Activated T-helper 2 cell treated with anti-CD3 and anti-CD28 coated beads, Interferon-gamma antibody, Interleukin-2, Interleukin-4, amounts not matched to agents 10 μg/mL and 5 μg/mL and 100 μg/mL, durations not matched to agents 14 hours and 24 hours and 36 hours (primary cell): ENCODE results near the gene TBC1D5. TPM values are rescaled to one million over a fixed set of nuclear protein-coding genes. Genes with fewer than 3 reads are reported as not detected.
"Not testable (repeated sequence)": the region's sequence is repeated elsewhere in the genome, so short reads cannot be mapped to it uniquely, and the experiment has no call there.

Experiments used
- DNase-seq: peaks from one replicate; pipeline ENCODE4 v3.0.0; 2021; ENCODE audit warnings: low spot score
- H3K27ac Mint-ChIP-seq: one replicate; pipeline ENCODE4 v1.8.0; 2021; ENCODE audit warnings: mixed read lengths
- H3K27me3 Mint-ChIP-seq: one replicate; pipeline ENCODE4 v1.8.0; 2021; ENCODE audit warnings: low read depth, mixed read lengths
- H3K36me3 Mint-ChIP-seq: one replicate; pipeline ENCODE4 v1.8.0; 2021; ENCODE audit warnings: low read depth, mixed read lengths
- H3K4me1 Mint-ChIP-seq: one replicate; pipeline ENCODE4 v1.8.0; 2021; ENCODE audit warnings: low read depth, mixed read lengths
- H3K4me3 Mint-ChIP-seq: one replicate; pipeline ENCODE4 v1.8.0; 2021; ENCODE audit warnings: low read depth, mild to moderate bottlenecking, moderate library complexity, mixed read lengths
- H3K9me3 Mint-ChIP-seq: one replicate; pipeline ENCODE4 v1.8.0; 2021; ENCODE audit warnings: mixed read lengths
- intact Hi-C: fragments of 100-400 bp; cut with micrococcal nuclease; formaldehyde crosslinking; loops from one replicate; pipeline ENCODE4 v1.15.1; 2023
- total RNA-seq: library from RNA; stranded (reverse); gene quantifications from 2 replicates; pipeline ENCODE4 v1.2.3, GENCODE V29; 2022

The TBC1D5 gene
- total RNA-seq, 1 donor from 2014 or later = 43.9 TPM

DNA sequence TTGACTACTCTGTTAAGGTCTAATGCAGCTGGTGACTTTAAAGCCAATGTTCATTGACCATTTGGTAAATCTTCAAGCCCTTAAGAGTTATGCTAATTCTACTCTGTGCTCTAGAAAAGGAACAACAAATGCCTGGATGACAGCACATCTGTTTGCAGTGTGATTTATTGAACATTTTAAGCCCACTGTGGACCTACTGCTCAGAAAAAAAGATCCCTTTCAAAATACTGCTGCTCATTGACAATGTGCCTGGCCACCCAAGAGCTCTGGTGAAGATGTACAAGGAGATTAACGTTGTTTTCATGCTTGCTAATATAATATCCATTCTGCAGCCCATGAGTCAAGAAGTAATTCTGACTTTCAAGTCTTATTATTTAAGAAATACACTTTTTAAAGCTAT, 110.8 kb downstream of the TBC1D5 start:
- intact Hi-C loops = no loop called here
- H3K27ac Mint-ChIP-seq = no peak overlapping the region
- no peaks in the 10 kb centered on the region for H3K9me3 Mint-ChIP-seq
- H3K4me3 Mint-ChIP-seq = no peak overlapping the region
- no peaks in the 10 kb centered on the region for H3K27me3 Mint-ChIP-seq
- H3K36me3 Mint-ChIP-seq = peaks cover 3% of the 10 kb centered on the region
- no peak for DNase-seq
- peaks cover 16% of the 10 kb centered on the region for H3K4me1 Mint-ChIP-seq

DNA sequence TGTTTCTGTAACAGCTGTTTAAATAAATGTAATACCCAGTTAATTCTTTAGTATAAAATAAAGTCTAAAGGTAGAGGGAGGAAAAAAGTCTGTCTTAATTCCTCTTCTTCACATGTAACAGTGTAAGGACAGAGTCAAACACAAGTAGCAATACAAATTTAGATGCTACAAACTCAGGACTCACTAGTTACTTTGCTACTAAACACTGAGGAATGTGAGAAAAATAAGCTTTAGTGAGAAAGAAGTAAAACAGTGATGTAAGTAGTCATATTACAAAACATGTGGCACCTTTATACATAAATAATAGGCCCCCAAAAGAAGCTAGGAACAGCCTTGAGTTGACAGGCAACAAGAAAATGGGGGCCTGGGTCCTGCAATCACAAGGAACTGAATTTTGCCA, 113.0 kb downstream of the TBC1D5 start:
- intact Hi-C loops = no loop called here
- peaks cover 20% of the 10 kb centered on the region for H3K4me1 Mint-ChIP-seq
- no peak overlapping the region for H3K27ac Mint-ChIP-seq
- peaks cover 3% of the 10 kb centered on the region for H3K36me3 Mint-ChIP-seq
- no peaks in the 10 kb centered on the region for H3K9me3 Mint-ChIP-seq
- H3K4me3 Mint-ChIP-seq = no peak overlapping the region
- no peaks in the 10 kb centered on the region for H3K27me3 Mint-ChIP-seq
- DNase-seq = no peak

GRCh38 chr3:17626395-17626794, 116.0 kb downstream of the TBC1D5 start:
- H3K36me3 Mint-ChIP-seq = no peaks in the 10 kb centered on the region
- no peaks in the 10 kb centered on the region for H3K9me3 Mint-ChIP-seq
- no peaks in the 10 kb centered on the region for H3K27me3 Mint-ChIP-seq
- intact Hi-C loops = no loop called here
- no peak overlapping the region for H3K4me3 Mint-ChIP-seq
- DNase-seq = no peak
- H3K4me1 Mint-ChIP-seq = peaks cover 12% of the 10 kb centered on the region
- no peak overlapping the region for H3K27ac Mint-ChIP-seq

DNA sequence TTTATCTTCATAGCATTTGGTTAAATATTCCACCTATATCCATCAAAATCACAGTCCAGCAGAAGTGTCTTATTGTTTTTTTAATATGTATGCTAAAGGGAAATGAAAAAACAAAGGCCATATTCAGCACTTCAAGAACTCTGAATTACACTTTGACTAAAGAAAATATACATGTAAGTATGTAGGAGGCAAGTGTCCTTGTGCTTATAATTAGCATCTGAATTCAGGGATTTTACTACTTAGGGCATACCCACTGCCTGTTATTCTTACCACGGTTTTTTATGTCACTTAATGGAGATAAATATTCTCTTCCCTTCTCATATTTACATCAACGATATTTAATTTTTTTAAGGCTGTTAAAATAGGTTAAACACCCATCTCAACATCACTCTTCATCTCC, 117.3 kb downstream of the TBC1D5 start:
- H3K9me3 Mint-ChIP-seq = no peaks in the 10 kb centered on the region
- intact Hi-C loops = no loop called here
- peaks cover 11% of the 10 kb centered on the region for H3K36me3 Mint-ChIP-seq
- DNase-seq = no peak
- H3K4me1 Mint-ChIP-seq = peaks cover 12% of the 10 kb centered on the region
- H3K27me3 Mint-ChIP-seq = no peaks in the 10 kb centered on the region
- no peak overlapping the region for H3K4me3 Mint-ChIP-seq
- no peak overlapping the region for H3K27ac Mint-ChIP-seq

DNA sequence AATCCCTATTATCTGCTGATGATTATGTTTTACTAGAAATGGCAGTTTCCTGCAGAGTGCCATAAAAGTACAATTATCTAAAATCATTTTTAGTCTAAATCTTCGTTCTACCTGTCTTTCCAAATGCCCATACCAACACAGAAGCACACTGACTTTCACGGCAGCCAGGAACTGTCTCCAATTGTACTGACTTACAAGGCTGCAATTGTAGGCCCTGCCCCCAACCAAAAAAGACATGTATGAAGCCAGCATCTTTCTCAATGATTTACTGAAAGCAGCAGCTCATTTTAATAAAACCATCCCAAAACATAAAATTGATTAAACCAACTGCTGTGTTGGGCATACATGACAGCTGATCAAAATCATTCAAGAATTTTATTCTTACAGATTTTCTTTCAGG, 119.0 kb downstream of the TBC1D5 start:
- intact Hi-C loops = no loop called here
- H3K36me3 Mint-ChIP-seq = peaks cover 14% of the 10 kb centered on the region

DNA sequence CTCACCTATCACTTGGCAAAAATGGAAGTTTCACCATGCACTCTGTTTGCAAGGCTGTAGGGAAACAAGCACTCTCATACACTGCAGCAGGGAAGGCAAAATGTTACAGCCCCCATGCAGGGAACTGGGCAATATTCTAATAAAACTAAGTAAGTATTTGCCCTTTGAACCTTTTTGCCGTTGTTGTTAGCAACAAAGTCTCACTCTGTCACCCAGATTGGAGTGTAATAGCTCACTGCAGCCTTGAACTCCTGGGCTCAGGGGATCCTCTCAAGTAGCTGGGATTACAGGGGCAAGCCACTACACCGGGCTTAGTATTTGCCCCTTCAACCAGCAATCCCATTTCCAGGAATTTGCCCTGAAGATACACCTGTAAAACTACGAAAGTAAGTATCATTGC, 122.5 kb downstream of the TBC1D5 start:
- Mint-ChIP-seq H3K27ac (no peak overlapping the region), H3K36me3 (peaks cover 30% of the 10 kb centered on the region), H3K9me3 (peaks cover 15% of the 10 kb centered on the region), H3K27me3 (no peaks in the 10 kb centered on the region), H3K4me1 (no peaks in the 10 kb centered on the region), H3K4me3 (no peak overlapping the region)
- intact Hi-C loops = no loop called here
- DNase-seq = no peak

More for the DNA sequence above, 119.0 kb downstream of the TBC1D5 start:
- Mint-ChIP-seq H3K27me3 (no peaks in the 10 kb centered on the region), H3K4me3 (no peak overlapping the region), H3K27ac (no peak overlapping the region), H3K4me1 (peaks cover 12% of the 10 kb centered on the region), H3K9me3 (no peaks in the 10 kb centered on the region)
- DNase-seq = no peak

DNA sequence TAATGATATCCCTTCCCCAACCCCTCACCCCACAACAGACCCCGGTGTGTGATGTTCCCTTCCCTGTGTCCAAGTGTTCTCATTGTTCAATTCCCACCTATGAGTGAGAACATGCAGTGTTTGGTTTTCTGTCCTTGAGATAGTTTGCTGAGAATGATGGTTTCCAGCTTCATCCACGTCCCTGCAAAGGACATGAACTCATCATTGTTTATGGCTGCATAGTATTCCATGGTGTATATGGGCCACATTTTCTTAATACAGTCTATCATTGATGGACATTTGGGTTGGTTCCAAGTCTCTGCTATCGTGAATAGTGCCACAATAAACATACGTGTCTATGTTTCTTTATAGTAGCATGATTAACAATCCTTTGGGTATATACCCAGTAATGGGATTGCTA, 129.4 kb downstream of the TBC1D5 start:
- peaks cover 30% of the 10 kb centered on the region for H3K9me3 Mint-ChIP-seq
- H3K4me3 Mint-ChIP-seq, H3K27me3 Mint-ChIP-seq, H3K27ac Mint-ChIP-seq, intact Hi-C loops, DNase-seq, H3K4me1 Mint-ChIP-seq: not testable (repeated sequence)
- peaks cover 16% of the 10 kb centered on the region for H3K36me3 Mint-ChIP-seq

DNA sequence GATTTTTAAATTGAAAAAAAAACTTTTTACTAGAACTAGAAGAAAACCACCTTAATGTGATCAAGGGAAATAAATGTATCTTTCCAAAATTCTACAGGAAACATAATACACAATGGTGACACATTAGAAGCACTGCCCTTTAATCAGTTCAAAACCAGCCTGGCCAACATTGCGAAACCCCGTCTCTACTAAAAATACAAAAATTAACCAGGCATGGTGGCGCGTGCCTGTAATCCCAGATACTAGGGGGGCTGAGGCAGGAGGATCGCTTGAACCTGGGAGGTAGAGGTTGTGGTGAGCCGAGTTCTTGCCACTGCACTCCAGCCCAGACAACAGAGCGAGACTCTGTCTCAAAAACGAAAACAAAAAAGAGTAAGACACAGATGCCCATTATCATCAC, 134.5 kb downstream of the TBC1D5 start:
- Mint-ChIP-seq H3K27ac (no peak overlapping the region), H3K27me3 (no peaks in the 10 kb centered on the region), H3K9me3 (no peaks in the 10 kb centered on the region), H3K4me3 (no peak overlapping the region), H3K4me1 (peaks cover 7% of the 10 kb centered on the region), H3K36me3 (peaks cover 8% of the 10 kb centered on the region)
- DNase-seq = no peak
- intact Hi-C loops = no loop called here

GRCh38 chr3:17605934-17606333, 136.5 kb downstream of the TBC1D5 start:
- DNase-seq = no peak
- Mint-ChIP-seq H3K27me3 (no peaks in the 10 kb centered on the region), H3K4me3 (no peak overlapping the region), H3K4me1 (peaks cover 7% of the 10 kb centered on the region), H3K9me3 (no peaks in the 10 kb centered on the region), H3K36me3 (peaks cover 3% of the 10 kb centered on the region), H3K27ac (no peak overlapping the region)
- intact Hi-C loops = no loop called here

- intact Hi-C loops = no loop called here
- H3K27me3 Mint-ChIP-seq = no peaks in the 10 kb centered on the region
- H3K9me3 Mint-ChIP-seq = no peaks in the 10 kb centered on the region
Measured at GRCh38 chr3:17605032-17605431, 137.4 kb downstream of the TBC1D5 start.

GRCh38 chr3:17602126-17602525, 140.3 kb downstream of the TBC1D5 start:
- Mint-ChIP-seq H3K4me1 (peaks cover 10% of the 10 kb centered on the region), H3K27ac (no peak overlapping the region), H3K27me3 (no peaks in the 10 kb centered on the region), H3K36me3 (peaks cover 3% of the 10 kb centered on the region), H3K4me3 (no peak overlapping the region), H3K9me3 (no peaks in the 10 kb centered on the region)
- intact Hi-C loops = no loop called here
- DNase-seq = no peak

More at GRCh38 chr3:17605032-17605431, 137.4 kb downstream of the TBC1D5 start:
- DNase-seq = no peak
- H3K36me3 Mint-ChIP-seq = peaks cover 3% of the 10 kb centered on the region
- H3K4me1 Mint-ChIP-seq = peaks cover 7% of the 10 kb centered on the region
- H3K27ac Mint-ChIP-seq = no peak overlapping the region
- H3K4me3 Mint-ChIP-seq = no peak overlapping the region

DNA sequence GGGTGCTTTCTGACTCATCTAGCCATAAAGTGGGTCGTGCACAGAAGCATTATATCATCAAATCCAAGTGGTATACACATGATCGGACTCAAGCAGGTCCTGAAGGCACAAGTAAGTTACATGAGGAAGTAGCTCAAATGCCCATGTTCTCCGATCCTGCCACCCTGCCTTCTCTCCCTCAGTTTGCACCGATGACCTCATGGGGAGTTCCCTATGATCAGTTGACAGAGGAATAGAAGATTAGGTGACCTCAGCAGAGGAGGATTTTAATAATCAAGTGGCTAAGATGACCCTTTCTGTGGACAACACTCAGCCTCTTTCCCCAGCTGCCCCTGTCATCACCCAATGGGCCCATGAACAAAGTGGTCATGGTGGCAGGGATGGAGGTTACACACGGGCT, 149.5 kb downstream of the TBC1D5 start:
- no peaks in the 10 kb centered on the region for H3K4me1 Mint-ChIP-seq
- H3K27ac Mint-ChIP-seq = no peak overlapping the region
- H3K4me3 Mint-ChIP-seq = no peak overlapping the region
- H3K36me3 Mint-ChIP-seq = peaks cover 24% of the 10 kb centered on the region
- no peak for DNase-seq
- peaks cover 22% of the 10 kb centered on the region for H3K9me3 Mint-ChIP-seq
- no peaks in the 10 kb centered on the region for H3K27me3 Mint-ChIP-seq
- intact Hi-C loops = no loop called here

DNA sequence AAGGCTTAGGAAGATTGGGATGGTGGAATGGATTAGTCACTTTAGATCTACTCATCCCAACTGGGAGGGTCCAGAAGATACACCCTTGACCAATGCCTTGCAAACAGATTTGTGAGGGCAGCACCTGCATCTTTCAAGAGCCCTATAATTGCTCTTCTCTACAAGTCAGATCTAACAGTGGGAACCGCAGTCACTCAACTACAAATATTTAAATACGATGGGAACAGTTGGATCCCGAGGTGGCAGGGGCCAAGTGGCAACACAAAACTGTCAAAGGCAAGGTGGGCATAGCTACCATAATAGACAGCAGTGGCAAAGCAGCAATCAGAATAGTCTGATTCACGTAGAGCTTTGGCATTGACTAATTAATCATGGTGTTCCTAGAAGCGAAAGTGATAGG, 152.0 kb downstream of the TBC1D5 start:
- no peak for DNase-seq
- Mint-ChIP-seq H3K9me3 (peaks cover 22% of the 10 kb centered on the region), H3K4me1 (peaks cover 3% of the 10 kb centered on the region), H3K27me3 (no peaks in the 10 kb centered on the region), H3K4me3 (no peak overlapping the region), H3K36me3 (peaks cover 24% of the 10 kb centered on the region), H3K27ac (no peak overlapping the region)
- intact Hi-C loops = no loop called here

DNA sequence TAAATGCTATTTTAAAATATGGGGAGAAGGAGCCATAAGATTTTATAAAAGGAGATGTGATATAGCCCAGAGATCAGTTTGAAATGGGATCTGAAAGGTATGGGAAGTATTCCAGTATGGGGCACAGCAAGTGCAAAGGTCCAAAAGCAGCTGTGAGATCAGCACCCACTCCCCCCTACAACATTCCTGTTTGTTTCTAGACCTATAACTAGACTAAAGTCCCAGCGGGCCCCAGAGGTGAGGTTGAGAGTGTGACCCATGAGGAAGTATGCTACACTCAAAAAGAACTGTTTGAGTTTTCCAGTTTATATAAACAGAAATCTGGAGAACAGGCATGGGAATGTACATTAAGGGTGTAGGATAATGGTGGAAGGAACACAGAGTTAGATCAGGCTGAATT, 152.5 kb downstream of the TBC1D5 start:
- H3K36me3 Mint-ChIP-seq = peaks cover 24% of the 10 kb centered on the region
- DNase-seq = no peak
- H3K27ac Mint-ChIP-seq = no peak overlapping the region
- H3K9me3 Mint-ChIP-seq = peaks cover 22% of the 10 kb centered on the region
- no peaks in the 10 kb centered on the region for H3K27me3 Mint-ChIP-seq
- intact Hi-C loops = no loop called here
- H3K4me3 Mint-ChIP-seq = no peak overlapping the region
- H3K4me1 Mint-ChIP-seq = peaks cover 3% of the 10 kb centered on the region
